Tibial nerve (tissue), 4 donors: Measurements from ENCODE around the gene RAB40B. TPM values are rescaled to one million over a fixed set of nuclear protein-coding genes. Genes with fewer than 3 reads are reported as not detected.

Experiments
- DNase-seq, 2 donors: peaks; one replicate each; pipeline ENCODE4 v3.0.0-alpha.2; 2019; ENCODE audit warnings: low spot score in 2 of 2
- H3K27ac ChIP-seq, 4 donors: fragments of 200-600 bp; sonication (generic) in 3 of 4; one replicate each; pipeline ENCODE4 v1.5.1; 2017 to 2019; ENCODE audit warnings: mild to moderate bottlenecking in 1 of 4
- H3K27me3 ChIP-seq, 2 donors: fragments of 200-600 bp; sonication (generic) in 1 of 2; one replicate each; pipeline versions ENCODE4 v1.5.1 to v1.6.0; 2017 to 2019
- H3K36me3 ChIP-seq, 3 donors: fragments of 200-600 bp; sonication (generic); one replicate each; pipeline ENCODE4 v1.5.1; 2018 to 2019
- H3K4me1 ChIP-seq, 4 donors: fragments of 200-600 bp; sonication (generic) in 3 of 4; one replicate each; pipeline ENCODE4 v1.5.1; 2017 to 2019
- H3K4me3 ChIP-seq, 4 donors: fragments of 200-600 bp; sonication (generic) in 3 of 4; one replicate each; pipeline ENCODE4 v1.5.1; 2017 to 2019; ENCODE audit warnings: mild to moderate bottlenecking in 1 of 4, moderate library complexity in 1 of 4
- H3K9me3 ChIP-seq, 4 donors: fragments of 200-600 bp; sonication (generic) in 3 of 4; one replicate each; pipeline ENCODE4 v1.5.1; 2017 to 2019
- EP300 ChIP-seq, 2 donors: sonication (generic); formaldehyde crosslinking; IDR thresholded peaks; one replicate each; pipeline ENCODE4 v1.6.1; 2017; ENCODE audit warnings: antibody characterized with exemption in 2 of 2, mild to moderate bottlenecking in 1 of 2
- POLR2A ChIP-seq, 2 donors: fragments of 450-650 bp; IDR thresholded peaks; one replicate each; pipeline ENCODE4 v1.6.1; 2017; ENCODE audit warnings: antibody characterized with exemption in 2 of 2, mild to moderate bottlenecking in 2 of 2, moderate library complexity in 2 of 2
- WGBS, 2 donors: methylation state at CpG; one replicate each; pipeline ENCODE4 v1.1.5; 2018; 5-methylcytosine and 5-hydroxymethylcytosine counted together
- small RNA-seq: library from RNA; depleted of rRNA; stranded (forward); fragments of <200 nt; gene quantifications from one replicate; pipeline ENCODE3, GENCODE V24; 2016
- total RNA-seq, 4 donors: library from RNA; depleted of rRNA; stranded (reverse); fragments of >200 nt; gene quantifications; one replicate each; pipeline ENCODE4 v1.1.0, GENCODE V29; 2016
- TF ChIP-seq, protein P1 (sequence below), 5 experiments: fragments of 200-600 bp in 3 of 5; fragments of 450-650 bp in 2 of 5; sonication (generic) in 3 of 5; IDR thresholded peaks; one replicate each; pipeline ENCODE4 v1.5.1; 2016 to 2019; ENCODE audit warnings: antibody characterized with exemption in 5 of 5, mild to moderate bottlenecking in 3 of 5, moderate library complexity in 2 of 5

RAB40B gene
- total RNA-seq, 4 donors from 2014 or later, result 27.3 to 39.0 (median 36.7) TPM

DNA sequence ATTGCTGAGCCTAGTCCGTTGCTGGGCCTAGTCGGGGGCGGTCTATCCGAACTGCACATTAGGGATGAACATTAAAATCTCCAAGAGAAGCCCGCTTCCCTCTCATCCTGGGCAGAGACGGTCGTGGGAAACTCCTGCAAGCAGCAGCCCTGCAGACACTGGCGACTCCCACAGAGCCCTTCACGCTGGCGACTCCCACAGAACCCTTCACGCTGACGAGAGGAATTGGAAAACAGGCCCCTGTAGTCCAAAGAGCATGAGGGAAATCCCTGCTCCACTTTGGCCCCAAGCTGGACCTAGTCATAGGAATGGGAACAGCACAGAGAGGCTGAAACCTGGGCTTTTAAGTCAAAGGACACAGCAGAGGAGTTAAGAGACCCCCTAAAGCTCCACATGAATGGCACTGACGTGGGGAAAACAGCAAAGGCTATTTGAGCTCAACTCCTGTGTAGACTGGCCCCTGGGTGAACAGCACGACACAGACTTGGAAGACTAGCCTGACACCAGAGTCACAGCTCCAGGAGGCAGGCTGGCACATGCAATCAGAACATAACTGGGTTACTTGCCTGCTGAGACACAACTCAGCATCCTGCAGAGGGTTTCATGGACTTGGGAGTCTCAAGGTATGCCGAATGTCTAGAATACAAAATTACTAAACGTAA, 92.4 kb downstream of the RAB40B start:
- Histone ChIP-seq H3K9me3 (no peaks in the 10 kb centered on the region), H3K27me3 (no peaks in the 10 kb centered on the region), H3K36me3 (peaks cover 4 to 90% (median 14%) of the 10 kb centered on the region in 3 donors), H3K27ac (peak overlapping the region in 1 of 4 donors; percentile 11), H3K4me3 (no peak overlapping the region), H3K4me1 (peaks cover 0 to 20% (median 0%) of the 10 kb centered on the region in 4 donors)
- TF ChIP-seq EP300 (IDR thresholded peaks at IDR 0.05) (no peak), POLR2A (IDR thresholded peaks at IDR 0.05) (no peak)
- TF ChIP-seq, protein P1, sequence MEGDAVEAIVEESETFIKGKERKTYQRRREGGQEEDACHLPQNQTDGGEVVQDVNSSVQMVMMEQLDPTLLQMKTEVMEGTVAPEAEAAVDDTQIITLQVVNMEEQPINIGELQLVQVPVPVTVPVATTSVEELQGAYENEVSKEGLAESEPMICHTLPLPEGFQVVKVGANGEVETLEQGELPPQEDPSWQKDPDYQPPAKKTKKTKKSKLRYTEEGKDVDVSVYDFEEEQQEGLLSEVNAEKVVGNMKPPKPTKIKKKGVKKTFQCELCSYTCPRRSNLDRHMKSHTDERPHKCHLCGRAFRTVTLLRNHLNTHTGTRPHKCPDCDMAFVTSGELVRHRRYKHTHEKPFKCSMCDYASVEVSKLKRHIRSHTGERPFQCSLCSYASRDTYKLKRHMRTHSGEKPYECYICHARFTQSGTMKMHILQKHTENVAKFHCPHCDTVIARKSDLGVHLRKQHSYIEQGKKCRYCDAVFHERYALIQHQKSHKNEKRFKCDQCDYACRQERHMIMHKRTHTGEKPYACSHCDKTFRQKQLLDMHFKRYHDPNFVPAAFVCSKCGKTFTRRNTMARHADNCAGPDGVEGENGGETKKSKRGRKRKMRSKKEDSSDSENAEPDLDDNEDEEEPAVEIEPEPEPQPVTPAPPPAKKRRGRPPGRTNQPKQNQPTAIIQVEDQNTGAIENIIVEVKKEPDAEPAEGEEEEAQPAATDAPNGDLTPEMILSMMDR (IDR thresholded peaks at IDR 0.05), result no peak
- DNase-seq, result no peak
- WGBS, 2 donors, result 80 to 87% methylated on average over 16 of the region's 16 CpGs

Small RNAs within 50 kb of the gene (small RNA-seq; reads per million reads assigned to genes)
- gene MIR4525, result 0.38 reads per million

Other genes with a start within 250 kb of the RAB40B start
- gene CYBC1, start 247.9 kb downstream of the RAB40B start, total RNA-seq, result 100 to 1,000 TPM in 2 of 4 donors, 10 to 100 TPM in 2; 45.4 to 106 (median 86.4) TPM
- gene NARF, start 240.0 kb downstream of the RAB40B start, total RNA-seq, result 10 to 100 TPM; 25.8 to 79.2 (median 59.9) TPM
- gene FOXK2, start 179.0 kb downstream of the RAB40B start, total RNA-seq, result 10 to 100 TPM; 29.6 to 65.4 (median 33.3) TPM
- 100 to 1,000 TPM in 1 of 4 donors, 10 to 100 TPM in 3; 64.9 to 114 (median 88.5) TPM for gene WDR45B, start 50.3 kb downstream of the RAB40B start, total RNA-seq
- 10 to 100 TPM; 17.4 to 22.5 (median 21.0) TPM for gene FN3KRP, start 18.0 kb upstream of the RAB40B start, total RNA-seq
- 10 to 100 TPM; 13.3 to 45.5 (median 18.7) TPM for gene FN3K, start 36.9 kb upstream of the RAB40B start, total RNA-seq
- 100 to 1,000 TPM in 1 of 4 donors, 10 to 100 TPM in 3; 42.6 to 115 (median 87.9) TPM for gene TBCD, start 53.4 kb upstream of the RAB40B start, total RNA-seq
- gene ZNF750, start 141.3 kb upstream of the RAB40B start, total RNA-seq, result not detected